GM19468 (cell line): ENCODE results near the gene COL4A2.

Experiments
- ATAC-seq: cut with Tn5 transposase; IDR thresholded peaks from one replicate; pipeline ENCODE4 v1.9.1; 2021; ENCODE audit warnings: mild to moderate bottlenecking, moderate library complexity, moderate number of reproducible peaks; ENCODE audit not compliant: unreplicated experiment; ENCODE audit errors: extremely low read depth

The COL4A2 gene

GRCh38 chr13:110348309-110349105 lies 41.4 kb downstream of the COL4A2 start:
- no peak for ATAC-seq

- no peak for ATAC-seq
These were observed 42.2 kb downstream of the COL4A2 start for GRCh38 chr13:110349239-110349638.

GRCh38 chr13:110350049-110350448 lies 43.0 kb downstream of the COL4A2 start:
- no peak for ATAC-seq

- ATAC-seq: no peak
These were observed 43.4 kb downstream of the COL4A2 start for GRCh38 chr13:110350509-110350908.

GRCh38 chr13:110351636-110352420 lies 44.7 kb downstream of the COL4A2 start:
- ATAC-seq: no peak

- no peak for ATAC-seq
These were observed 45.7 kb downstream of the COL4A2 start for GRCh38 chr13:110352735-110353134.

- no peak for ATAC-seq
These were observed 46.4 kb downstream of the COL4A2 start for GRCh38 chr13:110353339-110353977.

- ATAC-seq: no peak
These were observed 47.1 kb downstream of the COL4A2 start for GRCh38 chr13:110354123-110354627.

GRCh38 chr13:110354715-110355473 lies 47.8 kb downstream of the COL4A2 start:
- no peak for ATAC-seq

GRCh38 chr13:110356362-110356761 lies 49.3 kb downstream of the COL4A2 start:
- ATAC-seq: no peak

GRCh38 chr13:110358381-110358780 lies 51.3 kb downstream of the COL4A2 start:
- no peak for ATAC-seq

- no peak for ATAC-seq
These were observed 52.8 kb downstream of the COL4A2 start for GRCh38 chr13:110359840-110360301.

GRCh38 chr13:110360598-110360997 lies 53.5 kb downstream of the COL4A2 start:
- ATAC-seq: no peak

GRCh38 chr13:110361365-110361911 lies 54.4 kb downstream of the COL4A2 start:
- ATAC-seq: no peak

GRCh38 chr13:110363010-110363409 lies 55.9 kb downstream of the COL4A2 start:
- ATAC-seq: no peak

GRCh38 chr13:110364081-110364480 lies 57.0 kb downstream of the COL4A2 start:
- no peak for ATAC-seq

GRCh38 chr13:110365876-110366275 lies 58.8 kb downstream of the COL4A2 start:
- no peak for ATAC-seq

- no peak for ATAC-seq
These were observed 59.6 kb downstream of the COL4A2 start for GRCh38 chr13:110366733-110367132.

- no peak for ATAC-seq
These were observed 60.5 kb downstream of the COL4A2 start for GRCh38 chr13:110367620-110368019.

- no peak for ATAC-seq
These were observed 61.3 kb downstream of the COL4A2 start for GRCh38 chr13:110368408-110368807.
